HG03520 (cell line): ENCODE results near the gene ADGRD1.

Experiments used
- ATAC-seq: cut with Tn5 transposase; IDR thresholded peaks from one replicate; pipeline ENCODE4 v1.9.1; 2021; ENCODE audit warnings: mild to moderate bottlenecking, moderate library complexity; ENCODE audit not compliant: unreplicated experiment

ADGRD1 gene

DNA sequence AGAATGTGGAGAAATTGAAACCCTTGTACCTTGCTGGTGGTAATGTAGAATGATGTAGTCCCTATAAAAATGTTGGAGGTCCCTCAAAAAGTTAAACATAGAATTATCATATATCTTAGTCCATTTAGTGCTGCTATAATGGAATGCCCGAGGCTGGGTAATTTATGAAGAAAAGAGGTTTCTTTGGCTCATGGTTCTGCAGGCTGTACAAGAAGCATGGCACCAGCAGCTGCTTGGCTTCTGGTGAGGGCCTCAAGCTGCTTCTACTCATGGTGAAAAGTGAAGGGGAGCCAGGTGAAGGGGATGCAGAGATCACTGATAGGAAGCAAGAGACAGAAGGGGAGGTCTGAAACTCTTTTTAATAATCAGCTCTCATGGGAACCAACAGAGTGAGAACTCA lies 233.9 kb downstream of the ADGRD1 start:
- no peak for ATAC-seq

DNA sequence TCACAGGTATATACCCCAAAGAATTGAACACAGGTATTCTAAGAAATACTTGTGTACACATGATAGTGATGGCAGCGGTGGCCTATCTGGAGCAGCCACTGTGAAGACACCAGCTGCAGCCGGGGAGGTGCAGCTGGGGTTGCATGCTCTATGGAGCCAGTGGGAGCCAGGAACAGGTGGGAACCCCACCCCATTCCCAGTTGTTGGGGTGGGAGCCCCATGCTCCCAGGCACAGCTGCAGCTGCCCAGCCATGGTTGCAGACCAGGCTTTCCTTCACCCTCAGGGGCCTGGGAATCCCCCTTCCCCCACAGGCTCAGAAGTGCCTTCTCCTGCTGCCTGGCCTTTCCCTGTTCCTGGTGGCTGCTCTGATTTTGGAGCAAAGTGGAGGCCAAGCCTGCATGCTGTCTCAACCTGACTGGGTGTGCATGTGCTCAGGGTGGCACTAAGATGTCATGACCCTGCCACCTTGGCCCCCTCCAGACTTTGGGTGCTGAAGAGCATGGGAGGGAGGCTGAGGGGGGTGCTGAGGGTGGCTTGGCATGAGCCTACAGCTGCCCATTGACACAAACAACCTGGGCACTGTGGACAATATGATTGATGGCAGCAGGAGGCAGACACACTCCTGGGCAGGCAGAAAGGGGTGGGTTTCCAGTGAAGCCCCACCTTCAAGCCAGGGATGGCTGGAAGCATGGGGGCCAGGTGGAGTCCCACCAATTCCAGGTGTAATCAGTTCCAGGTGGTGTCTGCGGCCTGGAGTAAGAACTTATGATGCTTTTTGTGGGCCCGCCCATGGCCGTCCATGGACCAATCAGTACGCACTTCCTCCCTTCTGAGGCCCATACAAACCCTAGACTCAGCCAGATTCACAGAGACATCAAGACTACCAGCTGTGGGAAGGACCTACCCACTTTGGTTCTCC lies 234.7 kb downstream of the ADGRD1 start:
- ATAC-seq = no peak

- no peak for ATAC-seq
Observed at GRCh38 chr12:131189781-131190180, 236.1 kb downstream of the ADGRD1 start.

DNA sequence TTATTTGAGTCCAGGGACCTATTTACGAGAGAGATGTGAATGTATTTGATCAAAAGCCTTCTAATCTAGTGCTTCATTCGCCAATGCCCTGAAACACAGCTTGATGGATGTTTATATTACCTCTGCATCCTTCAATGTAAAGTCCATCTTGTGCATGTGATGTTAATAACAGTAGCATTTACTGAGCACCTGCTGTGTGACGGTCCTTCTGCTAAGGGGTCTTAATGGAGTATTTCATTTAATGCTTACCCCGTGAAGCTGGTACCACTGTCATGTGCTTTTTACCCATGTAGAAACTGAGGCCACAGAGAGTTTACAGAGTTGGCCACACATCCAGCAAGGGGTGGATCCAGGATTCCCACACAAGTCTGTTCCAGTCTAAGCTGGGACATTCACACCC lies 237.3 kb downstream of the ADGRD1 start:
- ATAC-seq = no peak
